Activated CD8-positive, alpha-beta T cell treated with anti-CD3 and anti-CD28 coated beads, Interleukin-2, amount 10 ng/mL, durations not matched to agents 7 days and 5 days (primary cell): ENCODE measurements around the gene RFESD. TPM values are rescaled to one million over a fixed set of nuclear protein-coding genes. Genes with fewer than 3 reads are reported as not detected.

ENCODE experiments used
- ATAC-seq: fragments of 150-1000 bp; cut with Tn5 transposase; one replicate; pipeline ENCODE4 v1.10.0; 2021; ENCODE audit warnings: moderate library complexity
- CTCF ChIA-PET: fragments of 350-600 bp; sonication (Branson Sonifier 250); formaldehyde crosslinking; loops from one replicate; lab custom pipeline; 2021; ENCODE audit warnings: antibody characterized with exemption; lab: Charles Lee
- POLR2A ChIA-PET: fragments of 350-600 bp; sonication (Branson Sonifier 250); formaldehyde crosslinking; loops from one replicate; lab custom pipeline; 2021; ENCODE audit warnings: antibody characterized with exemption; lab: Charles Lee
- DNase-seq: peaks from one replicate; pipeline ENCODE4 v3.0.0-alpha.2; 2020
- H3K27ac Mint-ChIP-seq: one replicate; pipeline ENCODE4 v1.8.0; 2021; ENCODE audit warnings: mild to moderate bottlenecking, mixed read lengths
- H3K27me3 Mint-ChIP-seq: one replicate; pipeline ENCODE4 v1.8.0; 2021; ENCODE audit warnings: low read depth, mixed read lengths
- H3K36me3 Mint-ChIP-seq: one replicate; pipeline ENCODE4 v1.8.0; 2021; ENCODE audit warnings: low read depth, mixed read lengths
- H3K4me1 Mint-ChIP-seq: one replicate; pipeline ENCODE4 v1.8.0; 2021; ENCODE audit warnings: low read depth, mixed read lengths
- H3K4me3 Mint-ChIP-seq: one replicate; pipeline ENCODE4 v1.8.0; 2021; ENCODE audit warnings: mild to moderate bottlenecking, mixed read lengths
- H3K9me3 Mint-ChIP-seq: one replicate; pipeline ENCODE4 v1.8.0; 2022; ENCODE audit warnings: mixed read lengths; ENCODE audit not compliant: insufficient read depth
- total RNA-seq, 2 experiments: library from RNA; stranded (reverse); gene quantifications; one replicate each; pipeline ENCODE4 v1.2.3, GENCODE V29; 2021

The RFESD gene
- total RNA-seq, result 1 to 10 TPM; 4.9 to 5.1 TPM

DNA sequence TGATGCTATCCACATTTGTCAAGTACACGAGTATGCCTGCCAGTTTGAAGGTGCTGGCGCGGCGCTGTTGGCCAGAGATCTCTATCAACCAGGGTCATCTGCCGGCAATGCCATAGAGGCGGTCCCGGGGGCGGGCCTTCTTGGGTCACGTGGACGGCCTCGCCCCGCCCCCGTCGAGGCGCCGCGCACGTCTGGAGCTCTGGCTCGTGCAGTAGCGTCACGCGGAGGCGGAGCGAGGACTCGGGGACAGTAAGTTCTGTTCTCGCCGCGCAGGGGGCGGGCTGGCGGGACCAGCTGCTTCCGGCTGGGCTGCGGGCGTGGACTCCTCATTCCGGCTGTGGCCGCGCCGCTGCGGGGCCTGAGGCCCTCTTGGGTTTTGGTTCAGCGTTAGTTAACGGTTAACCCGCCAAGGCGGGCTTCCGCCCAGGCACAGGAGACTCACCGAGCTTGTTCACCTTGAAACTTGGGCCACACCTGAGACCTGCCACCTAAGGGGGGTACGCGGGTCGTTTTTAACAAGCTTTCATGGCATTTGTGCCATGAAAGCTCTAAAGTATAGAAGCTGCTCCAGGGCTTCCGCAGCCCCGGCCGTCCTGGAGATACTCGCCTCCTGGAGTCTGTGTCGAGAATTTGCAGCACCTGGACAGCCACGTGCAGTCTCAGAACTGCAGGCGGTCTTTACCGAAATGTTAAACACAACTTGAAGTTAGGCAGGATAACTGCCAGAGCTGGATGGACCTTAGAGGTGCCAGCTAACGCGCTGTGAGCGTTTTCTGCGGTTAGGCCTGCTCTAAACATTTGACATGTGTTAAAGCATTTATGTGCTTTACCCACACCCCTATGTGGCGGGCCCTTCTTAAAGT lies at the start of gene RFESD:
RFESD (plus strand) TSS at position 209 of the 863 bp plus-strand sequence. CDS start 5,495 bp downstream, outside the sequence.
- Mint-ChIP-seq H3K4me1 (peaks cover 36% of the 10 kb centered on the region), H3K9me3 (no peaks in the 10 kb centered on the region), H3K27me3 (no peaks in the 10 kb centered on the region), H3K27ac (peak within 1 kb of the TSS; percentile 88), H3K4me3 (peak within 1 kb of the TSS; percentile 78), H3K36me3 (no peaks in the 10 kb centered on the region)
- POLR2A ChIA-PET, result interaction anchor here (0.5 to 1.5 kb wide), 6 partner anchors 15 to 1016 kb away, joined by 3 to 7 read pairs (median 3); no protein-coding TSS in a partner anchor
- CTCF ChIA-PET, result interaction anchor here (0.7 to 6.7 kb wide), 21 partner anchors 9 to 223 kb away, joined by 3 to 67 read pairs (median 5); no protein-coding TSS in a partner anchor
- DNase-seq, result peak; percentile 97
- peak; percentile 97 for ATAC-seq

DNA sequence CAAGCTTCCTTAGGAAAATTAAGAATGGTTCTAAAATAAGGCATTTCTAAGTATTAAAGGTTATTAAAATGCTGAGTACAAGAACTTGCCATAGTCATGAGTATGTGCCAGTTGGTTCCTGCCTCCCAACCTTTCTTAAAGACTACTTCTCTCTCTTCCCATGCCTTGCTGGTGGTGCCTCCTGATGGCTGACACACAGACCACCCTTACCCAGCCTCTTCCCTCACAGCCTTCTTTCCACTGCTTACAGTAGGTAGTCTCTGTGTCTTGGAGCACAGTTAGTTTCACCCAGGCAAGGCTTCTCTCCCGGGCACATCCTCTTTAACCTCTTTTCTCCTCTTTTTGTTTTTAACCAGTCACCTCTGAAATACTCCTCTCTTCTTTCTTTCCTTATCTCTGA lies 47.3 kb upstream of the RFESD start:
- DNase-seq, result no peak
- Mint-ChIP-seq H3K4me3 (no peak overlapping the region), H3K4me1 (no peaks in the 10 kb centered on the region), H3K27me3 (no peaks in the 10 kb centered on the region), H3K36me3 (peaks cover 8% of the 10 kb centered on the region), H3K27ac (no peak overlapping the region), H3K9me3 (no peaks in the 10 kb centered on the region)
- POLR2A ChIA-PET, result no interaction called here
- no peak for ATAC-seq
- CTCF ChIA-PET, result interaction anchor here (0.7 kb wide), 1 partner anchor 41 kb away, joined by 3 read pairs; no protein-coding TSS in a partner anchor

DNA sequence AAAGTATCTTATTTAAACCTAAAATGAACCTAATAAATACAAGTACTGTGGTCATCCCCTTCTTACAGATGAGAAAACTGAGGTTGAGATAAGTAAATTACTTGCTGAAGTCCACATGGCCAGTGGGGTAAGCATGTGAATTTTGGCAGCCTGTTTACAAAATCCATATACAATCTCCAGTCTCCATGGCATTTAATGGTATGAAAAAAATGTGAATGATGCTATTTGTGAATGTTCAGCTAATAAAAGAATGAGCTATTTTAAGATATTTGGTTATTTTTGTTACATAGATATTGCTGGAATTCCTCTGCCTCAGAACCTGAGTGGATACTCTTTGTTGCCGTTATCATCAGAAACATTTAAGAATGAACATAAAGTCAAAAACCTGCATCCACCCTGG lies 46.0 kb upstream of the RFESD start:
- H3K36me3 Mint-ChIP-seq, result peaks cover 10% of the 10 kb centered on the region
- no peak overlapping the region for H3K27ac Mint-ChIP-seq
- no peak for DNase-seq
- no peak for ATAC-seq
- H3K4me3 Mint-ChIP-seq, result no peak overlapping the region
- H3K4me1 Mint-ChIP-seq, result no peaks in the 10 kb centered on the region
- ChIA-PET POLR2A (no interaction called here), CTCF (no interaction called here)
- no peaks in the 10 kb centered on the region for H3K9me3 Mint-ChIP-seq
- no peaks in the 10 kb centered on the region for H3K27me3 Mint-ChIP-seq

DNA sequence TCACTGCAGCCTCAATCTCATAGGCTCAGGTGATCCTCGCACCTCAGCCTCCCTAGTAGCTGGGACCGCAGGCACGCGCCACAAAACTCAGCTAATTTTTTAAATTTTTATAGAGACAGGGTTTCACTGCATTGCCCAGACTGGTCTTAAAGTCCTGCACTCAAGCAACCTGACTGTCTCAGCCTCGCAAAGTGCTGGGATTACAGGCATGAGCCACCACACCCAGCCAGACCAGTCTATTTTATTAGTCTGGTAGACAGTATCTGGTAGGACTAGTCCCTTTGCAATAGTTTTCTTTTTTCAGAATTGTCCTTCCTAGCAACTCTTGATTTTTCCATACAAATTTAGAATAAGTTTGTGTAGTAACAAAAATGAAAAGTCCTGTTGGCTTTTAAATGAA lies 40.8 kb upstream of the RFESD start:
- H3K36me3 Mint-ChIP-seq, result peaks cover 12% of the 10 kb centered on the region
- no peaks in the 10 kb centered on the region for H3K9me3 Mint-ChIP-seq
- DNase-seq (no peak), ATAC-seq (no peak)
- H3K4me1 Mint-ChIP-seq, result no peaks in the 10 kb centered on the region
- CTCF ChIA-PET, result no interaction called here
- H3K4me3 Mint-ChIP-seq, result no peak overlapping the region
- no peak overlapping the region for H3K27ac Mint-ChIP-seq
- POLR2A ChIA-PET, result no interaction called here
- H3K27me3 Mint-ChIP-seq, result no peaks in the 10 kb centered on the region

DNA sequence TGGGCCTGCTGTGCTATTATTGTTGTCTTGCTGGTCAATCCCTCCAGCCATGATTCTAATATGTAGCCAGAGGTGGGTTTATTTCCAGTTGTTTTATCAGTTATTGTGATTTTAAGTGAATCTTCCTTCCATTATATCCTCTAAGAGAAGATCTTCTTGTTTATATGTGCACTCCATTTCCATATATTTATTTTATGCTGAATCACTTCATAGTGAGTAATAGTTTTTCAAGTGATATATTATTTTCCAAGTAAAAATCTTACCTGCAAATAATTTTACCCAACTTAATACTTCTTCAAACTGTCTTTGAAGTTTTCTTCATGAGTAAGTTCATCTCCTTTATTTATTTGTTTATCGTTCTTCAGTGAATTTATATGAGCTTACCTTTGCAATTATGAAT lies 40.2 kb upstream of the RFESD start:
- Mint-ChIP-seq H3K9me3 (no peaks in the 10 kb centered on the region), H3K27ac (no peak overlapping the region), H3K27me3 (no peaks in the 10 kb centered on the region), H3K36me3 (peaks cover 8% of the 10 kb centered on the region), H3K4me3 (no peak overlapping the region), H3K4me1 (no peaks in the 10 kb centered on the region)
- ATAC-seq, result no peak
- no peak for DNase-seq
- ChIA-PET POLR2A (no interaction called here), CTCF (no interaction called here)

DNA sequence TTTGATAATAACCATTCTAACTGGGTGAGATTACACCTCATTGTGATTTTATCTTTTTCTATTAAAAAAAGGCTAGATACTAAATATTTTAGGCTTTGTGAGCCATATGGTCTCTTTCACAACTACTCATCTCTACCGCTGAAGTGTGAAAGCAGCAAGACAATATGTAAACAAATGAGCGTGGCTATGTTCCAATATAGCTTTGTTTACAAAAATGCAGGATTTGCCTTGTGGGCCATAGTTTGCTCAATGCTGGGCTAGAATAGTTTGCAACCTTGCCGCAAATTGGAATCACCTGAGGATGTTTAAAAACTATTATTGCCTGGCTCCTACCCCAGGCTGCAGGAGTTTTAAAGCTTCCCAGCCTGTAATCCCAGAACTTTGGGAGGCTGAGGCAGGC lies 36.9 kb upstream of the RFESD start:
- ATAC-seq (no peak), DNase-seq (no peak)
- H3K9me3 Mint-ChIP-seq, result peaks cover 18% of the 10 kb centered on the region
- no peak overlapping the region for H3K4me3 Mint-ChIP-seq
- peaks cover 17% of the 10 kb centered on the region for H3K36me3 Mint-ChIP-seq
- H3K27me3 Mint-ChIP-seq, result no peaks in the 10 kb centered on the region
- no peaks in the 10 kb centered on the region for H3K4me1 Mint-ChIP-seq
- POLR2A ChIA-PET, result interaction anchor here (1.3 kb wide), 1 partner anchor 16 kb away, joined by 4 read pairs; no protein-coding TSS in a partner anchor
- no peak overlapping the region for H3K27ac Mint-ChIP-seq
- CTCF ChIA-PET, result no interaction called here

DNA sequence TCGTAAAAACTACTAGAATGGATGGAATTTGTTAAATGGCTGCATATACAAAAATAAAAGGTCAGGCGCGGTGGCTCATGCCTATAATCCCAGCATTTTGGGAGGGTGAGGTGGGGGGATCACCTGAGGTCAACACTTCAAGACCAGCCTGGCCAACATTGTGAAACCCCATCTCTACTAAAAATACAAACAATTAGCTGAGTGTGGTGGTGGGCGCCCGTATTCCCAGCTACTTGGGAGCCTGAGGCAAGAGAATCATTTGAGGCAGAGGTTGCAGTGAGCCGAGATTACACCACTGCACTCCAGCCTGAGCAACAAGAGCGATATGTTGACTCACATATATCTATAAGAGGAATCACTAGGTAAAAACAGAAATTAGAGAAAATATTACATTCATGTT lies 36.0 kb upstream of the RFESD start:
- Mint-ChIP-seq H3K9me3 (peaks cover 21% of the 10 kb centered on the region), H3K36me3 (peaks cover 22% of the 10 kb centered on the region), H3K27ac (no peak overlapping the region), H3K4me1 (peaks cover 4% of the 10 kb centered on the region), H3K4me3 (no peak overlapping the region), H3K27me3 (no peaks in the 10 kb centered on the region)
- ATAC-seq, result no peak
- ChIA-PET CTCF (no interaction called here), POLR2A (no interaction called here)
- no peak for DNase-seq

DNA sequence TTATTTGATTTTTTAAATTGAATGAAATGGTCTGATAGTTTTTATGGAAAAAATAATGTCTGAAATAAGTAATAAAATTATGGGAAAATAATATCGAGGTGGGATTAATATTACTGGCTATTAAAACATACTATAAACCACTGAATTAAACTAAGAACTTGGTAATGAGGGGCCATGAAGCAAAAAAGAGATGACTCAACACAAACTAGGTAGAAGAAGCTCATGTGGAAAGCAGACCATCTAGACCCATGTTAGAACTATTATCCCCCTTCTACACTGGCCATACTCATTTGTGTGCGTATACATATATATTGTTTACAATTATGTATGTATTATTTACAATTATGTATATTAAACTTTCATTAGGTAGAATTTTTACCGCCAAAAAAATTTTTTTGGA lies 35.2 kb upstream of the RFESD start:
- H3K27me3 Mint-ChIP-seq, result no peaks in the 10 kb centered on the region
- H3K27ac Mint-ChIP-seq, result no peak overlapping the region
- peaks cover 4% of the 10 kb centered on the region for H3K4me1 Mint-ChIP-seq
- no peak overlapping the region for H3K4me3 Mint-ChIP-seq
- POLR2A ChIA-PET, result no interaction called here
- peaks cover 21% of the 10 kb centered on the region for H3K9me3 Mint-ChIP-seq
- CTCF ChIA-PET, result no interaction called here
- peaks cover 22% of the 10 kb centered on the region for H3K36me3 Mint-ChIP-seq
- ATAC-seq (no peak), DNase-seq (no peak)

DNA sequence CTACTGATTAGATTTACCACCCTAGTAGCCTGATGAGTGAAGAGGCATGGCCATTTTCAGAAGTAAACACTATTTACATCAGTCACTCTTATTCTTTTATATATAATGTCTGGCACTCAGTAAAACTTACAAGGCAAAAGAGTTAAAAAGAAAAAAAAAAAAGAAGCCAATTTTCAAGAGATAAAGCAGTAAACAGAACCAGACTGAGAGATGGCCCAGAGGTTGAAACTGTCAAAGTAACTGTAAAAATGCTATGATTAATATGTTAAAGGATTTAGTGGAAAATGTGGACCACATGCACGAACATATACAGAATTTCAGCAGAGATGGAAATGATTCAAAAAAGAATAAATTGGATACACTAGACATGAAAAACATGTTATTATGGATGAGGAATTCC lies 33.1 kb upstream of the RFESD start:
- POLR2A ChIA-PET, result no interaction called here
- Mint-ChIP-seq H3K4me3 (no peak overlapping the region), H3K4me1 (peaks cover 9% of the 10 kb centered on the region), H3K27ac (no peak overlapping the region), H3K36me3 (peaks cover 25% of the 10 kb centered on the region), H3K27me3 (no peaks in the 10 kb centered on the region), H3K9me3 (peaks cover 21% of the 10 kb centered on the region)
- ATAC-seq (no peak), DNase-seq (no peak)
- CTCF ChIA-PET, result no interaction called here

DNA sequence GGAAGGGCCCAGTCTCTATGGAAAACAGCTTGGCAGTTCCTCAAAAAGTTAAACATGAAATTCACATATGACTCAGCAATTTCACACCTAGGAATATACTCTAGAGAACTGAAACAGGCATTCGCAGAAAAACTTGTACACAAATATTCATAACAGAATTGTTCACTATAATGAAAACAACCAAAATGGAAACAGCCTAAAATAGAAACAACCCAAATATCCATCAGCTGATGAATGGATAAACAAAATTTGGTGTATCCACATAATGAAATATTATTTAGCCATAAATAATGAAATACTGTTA lies 31.5 kb upstream of the RFESD start:
- ATAC-seq (no peak), DNase-seq (no peak)
- Mint-ChIP-seq H3K9me3 (peaks cover 21% of the 10 kb centered on the region), H3K4me3 (no peak overlapping the region), H3K36me3 (peaks cover 27% of the 10 kb centered on the region), H3K4me1 (peaks cover 25% of the 10 kb centered on the region), H3K27me3 (no peaks in the 10 kb centered on the region), H3K27ac (no peak overlapping the region)
- CTCF ChIA-PET, result no interaction called here
- POLR2A ChIA-PET, result no interaction called here

DNA sequence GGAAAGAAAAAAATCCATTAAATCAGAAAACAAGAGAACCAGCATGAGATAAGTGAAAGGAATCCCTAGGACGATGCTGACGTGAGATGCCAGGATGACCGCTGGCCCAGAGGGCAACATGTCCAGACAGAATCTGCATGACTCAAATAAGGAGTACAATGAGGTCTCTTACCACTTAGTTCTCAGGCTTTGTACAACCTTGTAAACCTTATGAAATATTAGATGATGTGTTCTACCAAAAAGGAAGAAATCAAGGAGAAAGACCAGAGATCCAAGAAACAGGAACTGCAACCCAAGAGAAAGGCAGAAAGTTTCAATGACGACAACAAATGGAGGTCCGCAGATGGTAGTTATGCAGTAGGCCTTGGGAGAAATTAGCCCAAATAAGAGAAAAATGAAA lies 29.5 kb upstream of the RFESD start:
- CTCF ChIA-PET, result no interaction called here

DNA sequence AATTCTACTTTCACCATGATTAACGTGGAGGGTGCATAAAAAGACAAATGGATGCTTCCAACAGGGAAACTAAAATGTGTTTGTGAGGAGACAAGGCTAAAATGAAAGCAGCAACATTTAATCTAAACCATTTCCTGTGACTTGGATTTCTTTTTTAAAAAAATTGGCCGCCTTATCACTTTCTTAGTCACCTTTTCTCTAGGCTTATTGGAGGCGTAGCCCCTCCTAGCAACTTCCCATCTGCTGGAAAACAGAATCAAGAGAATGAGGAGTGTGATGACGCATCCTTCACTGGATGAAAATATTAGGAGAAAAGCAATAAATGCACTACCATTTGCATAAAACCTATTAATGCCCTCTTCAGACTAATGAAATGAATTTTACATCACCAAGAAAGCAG lies 27.5 kb upstream of the RFESD start:
- no peak for DNase-seq
- Mint-ChIP-seq H3K36me3 (peaks cover 13% of the 10 kb centered on the region), H3K27ac (peak overlapping the region; percentile 74), H3K9me3 (peaks cover 5% of the 10 kb centered on the region), H3K4me1 (peaks cover 50% of the 10 kb centered on the region), H3K4me3 (peak overlapping the region; percentile 85), H3K27me3 (no peaks in the 10 kb centered on the region)
- CTCF ChIA-PET, result interaction anchor here (1.5 kb wide), 1 partner anchor 13 kb away, joined by 6 read pairs; no protein-coding TSS in a partner anchor
- POLR2A ChIA-PET, result no interaction called here
- no peak for ATAC-seq

More for the DNA sequence above, 29.5 kb upstream of the RFESD start:
- Mint-ChIP-seq H3K4me1 (peaks cover 33% of the 10 kb centered on the region), H3K27me3 (no peaks in the 10 kb centered on the region), H3K27ac (no peak overlapping the region), H3K4me3 (no peak overlapping the region), H3K36me3 (peaks cover 27% of the 10 kb centered on the region), H3K9me3 (peaks cover 21% of the 10 kb centered on the region)
- no peak for ATAC-seq
- no peak for DNase-seq
- POLR2A ChIA-PET, result no interaction called here
